ENCODE results near the gene DPP9. TPM values are rescaled to one million over a fixed set of nuclear protein-coding genes. Genes with fewer than 3 reads are reported as not detected.

The DPP9 gene
- total RNA-seq, 1 donor from 2014 or later: 94.7 TPM

DNA sequence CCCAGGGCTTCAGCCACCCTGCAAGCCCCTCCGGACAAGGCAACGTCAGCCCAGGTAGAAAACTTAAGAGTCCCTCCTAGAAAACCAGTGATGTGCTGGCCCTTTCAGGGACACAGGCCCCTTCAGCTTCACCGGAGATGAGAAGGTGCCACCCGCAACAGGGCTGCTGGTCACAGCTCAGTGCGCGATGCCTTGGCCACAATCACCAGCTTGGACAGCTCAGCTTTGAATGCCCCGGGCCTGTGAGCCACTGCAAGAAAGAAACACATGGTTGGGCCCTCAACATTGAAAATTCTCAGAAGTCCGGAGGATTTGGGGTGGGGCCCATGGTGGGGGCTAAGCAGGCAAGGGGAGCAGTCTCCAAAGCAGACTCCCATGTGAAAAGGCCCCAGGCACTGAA, 65.8 kb downstream of the DPP9 start:
- intact Hi-C loops (cut with micrococcal nuclease): no loop called here

DNA sequence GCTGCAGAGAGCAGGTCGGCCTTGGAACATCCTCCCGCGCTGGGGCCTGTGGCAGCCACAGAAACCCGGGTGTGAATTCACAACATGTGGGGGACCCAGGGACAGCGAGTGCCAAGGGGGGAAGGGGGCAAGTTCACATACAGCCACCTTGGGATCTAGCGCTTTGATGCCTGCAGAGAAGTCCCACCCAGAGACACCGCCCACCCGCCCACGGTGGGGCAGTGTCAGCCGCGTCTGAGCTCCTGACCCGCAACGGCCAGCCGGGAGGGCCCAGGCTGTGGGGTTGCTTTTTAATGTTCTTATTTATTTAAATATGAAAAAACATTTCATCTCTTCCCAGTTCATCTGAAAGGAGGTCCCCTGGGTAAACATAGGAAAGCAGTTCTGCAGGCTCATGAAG, 66.4 kb downstream of the DPP9 start:
- intact Hi-C loops (cut with micrococcal nuclease): no loop called here

DNA sequence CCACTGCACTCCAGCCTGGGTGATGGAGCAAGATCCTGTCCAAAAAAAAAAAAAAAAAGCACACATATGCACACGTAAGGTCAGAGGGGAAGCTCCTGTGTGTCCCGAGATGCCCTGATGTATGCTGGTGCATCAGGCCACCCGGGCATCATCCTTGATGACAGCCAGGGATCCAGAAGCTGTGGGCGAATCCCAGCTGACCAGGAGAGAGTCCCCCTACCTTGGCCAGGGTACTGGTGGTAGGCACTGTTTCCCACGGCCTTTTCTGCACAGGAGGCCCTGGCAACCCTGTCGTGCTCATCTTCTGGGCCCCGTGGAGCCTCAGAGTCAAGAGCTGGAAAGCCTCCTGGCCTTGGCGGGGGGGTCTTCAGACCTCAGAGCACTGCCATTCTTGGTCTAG, 67.5 kb downstream of the DPP9 start:
- intact Hi-C loops (cut with micrococcal nuclease): no loop called here

DNA sequence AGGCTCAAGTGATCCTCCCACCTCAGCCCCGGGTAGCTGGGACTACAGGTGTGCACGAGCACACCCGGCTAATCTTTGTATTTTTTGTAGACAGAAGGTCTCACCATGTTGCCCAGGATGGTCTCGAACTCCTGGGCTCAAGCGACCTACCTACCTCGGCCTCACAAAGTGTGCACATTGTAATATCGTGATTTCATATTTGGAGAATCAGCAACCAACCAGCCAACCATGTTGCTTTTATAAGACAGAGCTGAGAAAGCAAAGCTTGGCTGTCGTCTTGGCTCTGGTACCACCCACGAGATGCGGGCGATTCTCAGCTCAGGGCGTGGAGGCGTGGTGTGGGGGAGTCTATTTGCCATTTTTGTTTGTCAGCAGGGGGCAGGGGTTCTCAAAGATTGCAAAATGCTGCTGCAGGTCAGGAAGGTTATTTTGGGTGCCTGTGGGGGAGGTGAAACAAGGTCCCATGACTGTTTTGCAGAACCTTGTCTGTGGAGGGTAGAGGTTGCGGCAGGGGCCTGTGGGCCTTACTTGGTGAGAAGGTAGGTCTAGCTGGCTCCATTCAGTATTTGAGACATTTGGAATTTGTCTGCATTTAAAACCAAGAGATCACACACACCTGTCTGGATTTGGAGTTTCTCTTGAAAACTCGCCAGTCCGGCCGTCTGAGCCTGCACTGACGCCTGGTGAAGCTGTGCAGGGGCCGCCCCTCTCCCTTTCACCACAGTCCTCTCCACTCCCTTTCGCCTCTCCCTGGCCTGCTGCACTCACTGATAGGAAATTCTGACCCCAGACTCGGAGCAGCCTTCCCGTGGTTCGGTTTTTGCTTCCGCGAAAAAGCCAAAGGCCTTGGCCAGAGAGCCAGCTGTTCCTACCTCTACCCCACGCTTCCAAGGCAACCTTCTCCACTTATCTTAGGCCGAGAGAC, 68.9 kb downstream of the DPP9 start:
- intact Hi-C loops (cut with micrococcal nuclease): no loop called here

DNA sequence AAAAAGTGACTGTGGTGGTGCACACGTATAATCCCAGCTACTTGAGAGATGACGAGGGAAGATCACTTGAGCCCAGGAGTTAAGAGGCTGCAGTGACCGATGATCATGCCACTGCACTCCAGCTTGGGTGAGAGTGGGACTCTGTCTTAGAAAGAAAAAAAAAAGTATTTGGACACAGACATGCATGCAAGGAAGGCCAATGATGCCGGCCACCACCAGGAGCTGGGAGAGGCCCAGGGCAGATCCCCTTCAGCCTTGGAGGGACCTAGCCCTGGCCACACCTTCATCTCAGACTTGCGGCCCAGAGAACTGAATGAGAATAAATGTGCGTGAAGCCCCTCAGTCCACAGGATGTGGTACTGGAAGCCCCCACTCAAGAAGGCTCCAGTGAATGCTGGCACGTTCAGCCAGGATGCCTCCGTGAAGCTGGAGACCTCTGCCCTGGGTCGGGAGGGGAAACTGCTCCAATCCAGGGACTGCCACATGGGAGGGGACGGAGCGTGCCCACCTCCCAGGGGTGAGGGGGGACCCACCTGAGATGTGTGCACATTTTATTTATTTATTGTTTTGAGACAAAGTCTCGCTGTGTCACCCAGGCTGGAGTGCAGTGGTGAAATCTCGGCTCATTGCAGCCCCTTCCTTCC, 69.7 kb downstream of the DPP9 start:
- intact Hi-C loops (cut with micrococcal nuclease): no loop called here

DNA sequence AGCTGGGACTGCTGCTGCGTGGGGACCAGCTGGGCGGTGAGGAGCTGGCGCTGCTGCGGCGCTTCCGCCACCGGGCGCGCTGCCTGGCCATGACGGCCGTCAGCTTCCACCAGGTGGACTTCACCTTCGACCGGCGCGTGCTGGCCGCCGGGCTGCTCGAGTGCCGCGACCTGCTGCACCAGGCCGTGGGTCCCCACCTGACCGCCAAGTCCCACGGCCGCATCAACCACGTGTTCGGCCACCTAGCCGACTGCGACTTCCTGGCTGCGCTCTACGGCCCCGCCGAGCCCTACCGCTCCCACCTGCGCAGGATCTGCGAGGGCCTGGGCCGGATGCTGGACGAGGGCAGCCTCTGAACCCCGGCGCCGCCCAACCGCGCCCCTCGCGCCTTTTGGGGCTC, 71.6 kb downstream of the DPP9 start:
- intact Hi-C loops (cut with micrococcal nuclease): no loop called here

DNA sequence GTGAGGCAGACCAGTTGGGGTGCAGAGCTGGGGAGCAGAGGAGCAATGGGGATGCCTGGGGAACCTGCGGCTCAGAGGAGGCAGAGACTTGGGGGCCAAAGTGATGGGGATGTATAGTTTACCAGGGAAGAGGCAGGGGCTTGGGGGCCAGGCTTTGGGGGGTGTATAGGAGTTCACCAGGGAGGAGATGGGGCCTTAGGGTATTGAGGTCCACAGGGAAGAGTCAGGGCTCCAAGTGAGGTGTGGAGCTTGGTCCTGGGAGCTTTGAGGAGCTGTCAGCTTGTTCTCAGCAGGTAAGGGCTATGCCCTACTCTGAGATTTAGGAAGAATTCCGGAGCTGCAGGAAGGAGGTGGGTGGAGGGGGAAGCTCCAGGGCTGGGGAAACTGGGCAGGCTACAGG, 73.5 kb downstream of the DPP9 start:
- intact Hi-C loops (cut with micrococcal nuclease): no loop called here

DNA sequence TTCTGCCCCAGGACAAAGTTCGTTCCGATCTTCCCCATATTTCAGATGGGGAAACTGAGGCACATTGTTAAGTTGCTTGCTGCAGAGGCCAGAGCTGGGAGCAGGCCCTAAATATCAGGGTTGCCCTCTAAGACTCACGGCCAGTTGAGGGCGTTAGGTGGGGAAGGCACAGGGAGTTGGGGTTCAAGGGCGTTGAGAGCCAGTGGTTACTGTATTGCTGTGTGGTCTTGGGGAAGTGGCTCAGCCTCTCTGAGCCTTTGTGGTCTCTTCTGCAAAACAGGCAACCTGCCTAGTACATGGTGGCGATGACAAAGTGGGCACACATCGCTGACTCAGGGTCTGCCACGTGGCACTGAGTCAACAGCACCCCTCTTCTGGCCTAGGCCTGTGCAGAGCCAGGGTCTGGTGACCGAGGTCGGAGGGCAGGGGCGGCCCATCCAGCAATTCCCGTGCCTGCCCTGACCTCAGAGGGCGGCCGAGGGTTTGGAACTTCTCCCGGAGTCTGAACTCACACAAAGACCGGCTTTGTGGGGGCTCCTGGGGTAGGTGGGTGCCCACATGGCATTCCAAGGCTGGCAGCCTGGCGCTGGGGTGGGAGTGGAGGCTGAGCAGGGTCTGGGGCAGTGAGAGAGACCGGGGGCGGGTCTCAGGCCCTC, 74.1 kb downstream of the DPP9 start:
- intact Hi-C loops (cut with micrococcal nuclease): no loop called here

DNA sequence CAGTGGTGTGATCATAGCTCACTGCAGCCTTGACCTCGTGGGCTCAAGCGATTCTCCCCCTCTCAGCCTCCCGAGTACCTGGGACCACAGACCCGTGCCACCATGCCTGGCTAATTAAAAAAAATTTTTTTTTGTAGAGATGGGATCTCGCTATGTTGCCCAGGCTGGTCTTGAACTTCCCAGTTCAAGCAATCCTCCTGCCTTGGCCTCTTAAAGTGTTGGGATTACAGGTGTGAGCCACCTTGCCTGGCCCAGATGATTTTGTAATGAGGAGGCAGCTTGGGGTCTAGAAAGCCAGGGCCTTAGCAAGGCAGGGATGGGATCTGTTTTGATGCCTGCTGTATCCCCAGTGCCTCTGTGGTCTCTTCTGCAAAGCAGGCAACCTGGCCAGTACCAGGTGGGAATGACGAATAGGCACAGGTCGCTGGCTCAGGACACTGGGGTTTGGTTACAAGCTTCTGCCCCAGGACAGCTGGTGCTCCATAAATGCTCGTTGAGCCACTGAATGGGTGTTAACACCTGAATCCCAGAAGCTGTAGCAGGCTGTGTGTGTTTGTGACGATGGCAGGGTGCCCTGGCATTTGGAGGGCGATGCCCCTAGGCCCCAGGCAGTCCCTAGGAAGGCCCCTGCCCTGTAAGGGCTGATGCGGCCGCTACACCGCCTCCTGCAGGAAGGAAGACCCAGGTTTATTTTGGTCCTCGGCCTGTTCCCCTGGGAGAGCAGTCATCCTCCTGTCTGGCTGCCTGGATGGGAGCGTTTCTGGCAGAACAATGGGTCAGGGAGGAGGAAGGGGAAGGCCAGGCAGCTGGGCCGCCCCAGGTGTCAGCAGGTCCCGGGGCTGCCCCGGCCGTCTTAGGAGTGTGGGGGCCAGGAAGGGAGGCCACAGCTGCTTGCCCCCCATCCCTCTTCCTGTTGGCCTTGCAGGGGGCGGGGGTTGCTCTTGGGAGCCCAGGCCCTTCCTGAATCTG, 75.7 kb downstream of the DPP9 start:
- intact Hi-C loops (cut with micrococcal nuclease): no loop called here

DNA sequence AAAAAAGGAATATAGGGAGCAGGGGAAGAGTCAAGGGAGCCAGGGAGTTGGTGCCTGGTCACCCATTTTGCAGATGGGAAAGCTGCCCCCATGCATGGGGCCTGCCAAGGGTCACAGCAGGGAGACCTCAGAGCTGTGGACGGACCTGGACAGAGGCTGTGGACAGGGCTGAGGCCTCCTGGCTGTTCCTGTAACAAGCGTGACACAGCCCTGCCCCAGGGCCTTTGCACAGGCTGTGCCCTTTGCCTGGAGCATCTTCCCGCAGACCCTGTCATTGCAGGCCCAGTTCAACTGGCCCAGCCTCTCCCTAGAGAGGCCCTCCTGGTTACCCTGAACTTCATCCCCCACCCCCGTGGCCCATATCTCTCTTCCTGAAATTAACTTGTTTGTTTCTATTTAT, 77.9 kb downstream of the DPP9 start:
- intact Hi-C loops (cut with micrococcal nuclease): no loop called here

DNA sequence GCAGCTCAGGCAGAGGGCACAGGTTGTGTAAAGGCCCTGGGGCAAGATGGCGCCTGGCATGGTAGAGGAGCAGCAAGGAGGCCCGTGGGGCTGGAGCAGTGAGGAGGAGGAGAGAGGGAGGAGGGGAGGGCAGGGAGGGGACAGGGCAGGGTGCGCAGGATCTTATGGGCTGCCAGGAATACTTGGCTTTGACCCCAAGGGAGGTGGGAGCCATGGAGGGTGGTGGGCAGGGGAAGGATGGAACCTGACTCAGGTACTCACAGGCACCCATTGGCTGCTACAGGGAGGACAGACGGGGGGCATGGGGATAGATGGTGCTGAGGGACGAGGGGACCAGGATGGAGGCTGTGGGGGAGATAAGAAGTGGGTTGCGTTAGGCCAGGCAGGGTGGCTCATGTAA, 81.0 kb downstream of the DPP9 start:
- intact Hi-C loops (cut with micrococcal nuclease): no loop called here

DNA sequence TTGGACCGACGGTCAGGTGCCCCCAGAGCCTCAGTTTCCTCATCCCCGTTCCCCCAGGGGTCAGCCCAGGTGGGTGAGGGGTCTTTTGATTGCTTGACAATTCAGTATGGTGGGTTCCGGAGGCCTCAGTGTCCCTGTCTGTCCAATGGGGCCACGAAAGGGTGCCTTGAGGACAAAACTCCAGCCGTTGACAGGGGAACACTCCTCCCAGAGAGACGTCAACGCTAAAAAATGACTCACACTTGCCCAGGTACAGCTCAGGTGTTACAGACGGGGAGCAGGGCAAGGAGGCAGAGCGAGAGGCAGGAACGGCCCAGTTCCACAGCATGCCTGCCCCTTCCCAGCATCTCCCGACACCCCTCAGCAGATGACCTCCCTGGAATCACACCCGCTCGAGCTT, 82.5 kb downstream of the DPP9 start:
- intact Hi-C loops (cut with micrococcal nuclease): no loop called here

DNA sequence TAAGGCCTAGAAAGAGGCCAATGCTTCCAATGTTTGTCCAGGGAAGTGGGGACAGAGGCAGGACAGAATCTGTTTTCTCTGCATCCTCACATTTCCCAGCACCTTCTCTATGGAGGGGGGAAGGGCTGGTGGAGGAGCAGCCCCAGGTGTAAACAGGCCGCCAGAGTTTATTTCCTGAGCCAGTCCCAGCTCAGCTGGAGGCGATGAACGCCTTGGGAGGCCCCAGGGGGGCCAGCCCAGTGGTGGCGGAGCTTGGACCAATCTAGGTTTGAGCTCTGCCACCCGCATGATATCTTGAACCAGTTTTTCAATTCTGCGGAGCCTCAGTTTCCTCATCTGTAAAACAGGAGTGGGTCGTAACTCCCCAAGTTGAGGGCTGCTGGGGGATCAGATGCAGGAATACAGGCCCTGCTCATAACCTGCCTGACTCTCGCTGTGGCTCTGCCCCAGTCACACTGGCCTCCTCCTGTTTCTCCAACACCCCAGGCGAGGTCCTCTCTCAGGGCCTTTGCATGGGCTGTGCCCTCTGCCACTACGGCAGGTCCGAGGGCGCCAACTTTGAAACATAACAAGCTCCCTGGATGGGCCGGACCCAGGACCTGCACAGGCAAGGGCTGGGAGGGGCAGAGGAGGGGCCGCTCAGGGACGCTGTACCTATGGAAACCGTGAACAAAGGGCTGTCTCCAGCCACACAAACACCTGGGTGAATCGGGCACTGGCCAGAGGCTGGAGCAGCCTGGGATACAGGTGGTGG, 83.2 kb downstream of the DPP9 start:
- intact Hi-C loops (cut with micrococcal nuclease): no loop called here

DNA sequence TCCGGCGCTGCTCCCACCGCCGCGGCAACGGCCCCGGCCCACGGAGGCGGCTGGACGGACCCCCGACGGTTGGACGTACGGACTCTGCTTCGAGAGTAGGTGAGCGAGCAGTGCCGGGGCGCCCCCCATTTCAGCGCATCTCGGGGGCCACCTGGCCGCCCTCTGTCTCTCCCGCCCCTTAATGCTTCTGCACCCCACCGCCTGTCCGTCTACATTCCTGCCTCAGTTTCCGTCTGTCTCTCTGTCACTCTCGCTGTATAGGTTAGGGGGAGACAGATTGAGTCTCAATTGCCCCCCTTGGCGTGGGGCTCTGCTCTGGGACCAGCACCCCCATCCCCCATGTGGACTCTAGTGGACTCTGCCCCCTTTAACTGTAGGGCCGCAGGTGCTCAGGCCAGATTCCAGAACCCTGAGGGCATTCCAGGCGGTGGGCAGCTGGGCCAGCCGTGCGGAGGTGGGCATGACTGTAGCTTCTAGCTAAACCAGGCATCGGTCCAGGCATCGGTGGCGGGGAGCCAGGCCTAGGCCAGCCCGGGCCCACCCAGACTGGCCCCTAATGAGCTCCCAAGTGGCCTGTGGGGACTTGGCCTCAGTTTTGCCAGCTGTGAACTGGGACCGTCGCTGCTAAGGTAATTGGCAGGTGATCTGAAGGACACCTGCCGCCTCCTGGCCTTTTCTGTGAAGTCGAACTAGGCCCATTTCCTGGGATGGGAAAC, 84.0 kb downstream of the DPP9 start:
- intact Hi-C loops (cut with micrococcal nuclease): loop anchor here (1.0 to 5.0 kb wide), 3 partner anchors 31 to 167 kb away; partner anchors contain the start of genes HDGFL2, MYDGF and SEMA6B

DNA sequence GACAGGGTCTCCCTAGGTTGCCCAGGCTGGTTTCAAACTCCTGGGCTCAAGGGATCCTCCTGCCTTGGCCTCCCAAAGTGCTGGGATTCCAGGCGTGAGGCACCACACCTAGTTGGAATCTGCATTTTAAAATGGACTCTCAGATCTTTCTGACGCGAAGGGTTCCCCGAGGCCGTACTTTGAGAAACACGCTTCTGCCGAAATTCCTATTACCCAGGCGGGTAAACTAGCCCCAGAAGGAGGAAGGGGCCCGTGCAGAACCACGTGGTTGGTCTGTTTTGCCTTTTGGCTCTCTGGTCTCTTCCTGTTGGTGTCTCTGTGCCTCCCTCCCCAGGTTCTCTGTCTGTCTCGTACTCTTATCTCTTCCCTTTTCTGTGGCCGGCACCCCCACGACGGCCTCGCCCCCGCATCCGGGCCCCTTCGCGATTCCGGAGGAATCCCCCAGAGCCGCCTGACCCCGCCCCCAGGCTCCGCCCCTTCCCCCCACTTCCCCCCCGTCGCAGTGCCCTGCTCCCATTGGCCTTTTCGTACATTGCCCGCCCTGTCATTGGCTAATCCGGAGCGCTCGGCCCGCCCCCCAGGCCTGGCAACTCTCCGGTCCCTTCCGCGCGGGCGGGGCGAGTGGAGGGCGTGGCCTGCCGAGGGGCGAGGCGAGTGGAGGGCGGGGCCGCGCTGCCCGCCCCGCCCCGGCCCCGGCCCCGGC, 84.7 kb downstream of the DPP9 start, which contains the start of gene TNFAIP8L1:
Gene TNFAIP8L1, plus strand, starts transcription at position 689 of the 703 bp plus-strand sequence. CDS start 12,354 bp downstream, outside the sequence.
- intact Hi-C loops (cut with micrococcal nuclease): loop anchor here (1.0 to 5.0 kb wide), 3 partner anchors 31 to 167 kb away; partner anchors contain the start of genes HDGFL2, MYDGF and SEMA6B

DNA sequence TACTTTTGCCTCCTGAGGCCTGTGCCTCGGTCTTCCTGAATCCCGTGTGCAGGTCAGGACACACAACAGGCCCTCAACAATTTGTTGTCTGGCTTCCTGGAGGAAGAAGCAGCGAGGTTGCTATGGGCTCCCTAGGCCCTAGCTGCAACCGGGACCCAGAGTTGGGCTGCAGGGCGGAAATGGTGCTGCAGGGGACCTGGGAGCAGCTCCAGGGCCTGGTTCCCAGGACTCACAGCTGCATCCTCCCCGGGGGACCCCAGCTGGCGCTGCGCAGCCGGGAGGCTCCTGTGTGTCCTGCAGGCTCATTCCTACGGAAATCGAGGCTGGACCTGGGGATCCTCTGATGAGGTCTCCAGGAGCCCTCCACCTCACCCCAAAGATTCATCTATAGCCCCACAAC, 85.3 kb downstream of the DPP9 start:
- intact Hi-C loops (cut with micrococcal nuclease): loop anchor here (5.0 kb wide), 1 partner anchor 81 kb away; the partner anchor contains the start of gene SEMA6B

DNA sequence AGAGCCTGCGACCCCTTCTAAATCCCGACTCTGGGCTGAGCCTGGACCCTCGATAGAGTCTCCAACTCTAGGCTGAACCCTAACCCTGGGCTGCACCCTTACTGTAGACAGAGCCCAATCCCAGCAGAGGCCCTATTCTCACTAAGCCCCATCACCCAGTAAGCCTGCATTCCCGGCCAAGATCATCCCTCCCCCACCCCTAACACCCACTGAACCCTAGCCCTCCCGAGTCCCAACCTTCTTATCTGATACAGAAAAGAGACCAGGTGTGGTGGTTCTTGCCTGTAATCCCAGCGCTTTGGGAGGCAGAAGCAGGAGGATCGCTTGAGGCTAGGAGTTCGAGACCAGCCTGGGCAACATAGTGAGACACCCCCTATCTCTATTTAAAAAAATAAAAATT, 86.9 kb downstream of the DPP9 start:
- intact Hi-C loops (cut with micrococcal nuclease): loop anchor here (1.0 to 5.0 kb wide), 2 partner anchors 60 to 79 kb away; partner anchors contain the start of gene SEMA6B

DNA sequence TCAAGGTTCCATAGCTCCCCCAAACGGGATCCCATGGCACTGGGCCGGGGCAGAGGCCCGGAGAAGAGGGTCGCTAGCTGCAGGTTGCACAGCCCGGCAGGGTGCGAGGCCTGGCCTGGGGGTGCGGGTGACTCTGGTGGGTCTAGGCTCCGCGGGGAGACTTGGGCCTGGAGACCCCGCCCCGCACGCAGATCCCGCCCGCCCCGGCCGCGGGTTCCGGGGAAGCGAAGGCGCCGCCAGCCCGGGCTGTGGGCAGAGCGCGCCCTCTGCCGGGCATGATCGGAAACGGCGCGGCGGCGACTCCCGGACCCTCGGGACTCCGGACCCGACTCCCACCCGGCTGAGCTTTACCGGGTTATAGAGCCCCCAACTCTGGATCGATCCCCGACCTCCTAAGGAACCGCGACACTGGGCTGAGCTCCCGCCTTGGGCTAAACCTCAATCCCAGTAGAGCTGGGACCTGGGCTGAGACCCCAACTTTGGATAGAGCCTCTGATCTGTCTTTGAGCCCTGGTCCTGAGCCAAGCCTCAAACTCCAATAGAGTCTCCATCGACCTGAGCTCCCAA, 87.4 kb downstream of the DPP9 start:
- intact Hi-C loops (cut with micrococcal nuclease): loop anchor here (1.0 to 5.0 kb wide), 2 partner anchors 60 to 79 kb away; partner anchors contain the start of gene SEMA6B
